ENCODE data around the gene MEMO1. TPM values are rescaled to one million over a fixed set of nuclear protein-coding genes. Genes with fewer than 3 reads are reported as not detected.

MEMO1 gene
- total and polyA plus RNA-seq, 2 donors (not counting 1 experiment from before 2014, with no cell fraction given) = 44.8 to 65.8 TPM

DNA sequence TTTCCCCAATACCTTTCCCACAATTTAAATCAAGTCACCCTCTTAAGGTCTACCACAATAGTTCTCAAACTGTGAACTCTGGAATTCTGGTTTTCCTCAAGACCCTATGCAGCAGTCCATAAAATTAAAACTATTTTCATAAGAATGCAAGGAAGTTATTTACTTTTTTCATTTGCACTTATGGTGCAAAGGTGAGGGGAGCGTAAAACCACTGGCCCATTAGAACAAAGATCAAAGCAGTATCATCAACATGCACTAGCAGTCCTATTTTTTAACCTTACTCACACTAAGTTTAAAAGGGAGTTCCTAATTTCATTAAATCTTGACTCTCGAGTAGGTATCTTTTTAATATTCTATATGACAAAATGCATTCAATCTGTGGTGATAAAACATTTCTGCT, 85.3 kb downstream of the MEMO1 start:
- Histone ChIP-seq H3K36me3 (replicated peaks in 1 of 2; ENCODE audit: control extremely low read depth in 1 of 2, control insufficient read depth in 1 of 2, extremely low read depth in 1 of 2, insufficient read depth in 2 of 2, low read length in 1 of 2) (peaks cover 0 to 9% of the 10 kb centered on the region in 2 experiments), H2AFZ (ENCODE audit: insufficient read depth, low read depth, low read length, poor library complexity, severe bottlenecking) (no peak overlapping the region), H3K27me3 (replicated peaks in 1 of 4; ENCODE audit: control extremely low read depth in 1 of 4, control insufficient read depth in 3 of 4, insufficient read depth in 4 of 4, low read length in 3 of 4) (no peaks in the 10 kb centered on the region), H4K20me1 (ENCODE audit: control insufficient read depth, insufficient read depth, low read length, poor library complexity, severe bottlenecking) (no peaks in the 10 kb centered on the region), H3K27ac (ENCODE audit: low read length in 2 of 2) (no peak overlapping the region), H3K4me2 (replicated peaks; ENCODE audit: low read depth, low read length, poor library complexity, severe bottlenecking) (no peak overlapping the region), H3K9ac (ENCODE audit: low read length) (no peak overlapping the region), H3K9me3 (ENCODE audit: control extremely low read depth in 1 of 3, control insufficient read depth in 2 of 3, insufficient read depth in 1 of 3, low read length in 2 of 3) (no peaks in the 10 kb centered on the region), H3K4me3 (ENCODE audit: control extremely low read depth in 1 of 5, extremely low read depth in 1 of 5, insufficient read depth in 1 of 5, low read depth in 2 of 5, low read length in 4 of 5) (no peak overlapping the region), H3K4me1 (ENCODE audit: control insufficient read depth in 2 of 2, insufficient read depth in 2 of 2, low read length in 2 of 2) (no peaks in the 10 kb centered on the region), H3K79me2 (ENCODE audit: control insufficient read depth, insufficient read depth, low read length) (peaks cover 2% of the 10 kb centered on the region)
- Mint-ChIP-seq H3K4me3 (no peak overlapping the region), H3K27ac (no peak overlapping the region), H3K27me3 (no peaks in the 10 kb centered on the region), H3K4me1 (peaks cover 8% of the 10 kb centered on the region), H3K9me3 (ENCODE audit: insufficient read depth) (no peaks in the 10 kb centered on the region)
- ATAC-seq (ENCODE audit: low read depth) (no peak), DNase-seq (no peak)
- CTCF ChIA-PET = no interaction called here
- WGBS (ENCODE audit: insufficient coverage) = no CpG with 5 or more reads among the region's 2 CpGs
- intact Hi-C loops (cut with micrococcal nuclease) = no loop called here
- POLR2A ChIA-PET = no interaction called here
- no peak for TF ChIP-seq EZH2 (IDR thresholded peaks at IDR 0.05; ENCODE audit: borderline replicate concordance, insufficient read depth, low read depth, low read length, poor library complexity, severe bottlenecking)
- TF ChIP-seq, protein P1, sequence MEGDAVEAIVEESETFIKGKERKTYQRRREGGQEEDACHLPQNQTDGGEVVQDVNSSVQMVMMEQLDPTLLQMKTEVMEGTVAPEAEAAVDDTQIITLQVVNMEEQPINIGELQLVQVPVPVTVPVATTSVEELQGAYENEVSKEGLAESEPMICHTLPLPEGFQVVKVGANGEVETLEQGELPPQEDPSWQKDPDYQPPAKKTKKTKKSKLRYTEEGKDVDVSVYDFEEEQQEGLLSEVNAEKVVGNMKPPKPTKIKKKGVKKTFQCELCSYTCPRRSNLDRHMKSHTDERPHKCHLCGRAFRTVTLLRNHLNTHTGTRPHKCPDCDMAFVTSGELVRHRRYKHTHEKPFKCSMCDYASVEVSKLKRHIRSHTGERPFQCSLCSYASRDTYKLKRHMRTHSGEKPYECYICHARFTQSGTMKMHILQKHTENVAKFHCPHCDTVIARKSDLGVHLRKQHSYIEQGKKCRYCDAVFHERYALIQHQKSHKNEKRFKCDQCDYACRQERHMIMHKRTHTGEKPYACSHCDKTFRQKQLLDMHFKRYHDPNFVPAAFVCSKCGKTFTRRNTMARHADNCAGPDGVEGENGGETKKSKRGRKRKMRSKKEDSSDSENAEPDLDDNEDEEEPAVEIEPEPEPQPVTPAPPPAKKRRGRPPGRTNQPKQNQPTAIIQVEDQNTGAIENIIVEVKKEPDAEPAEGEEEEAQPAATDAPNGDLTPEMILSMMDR (IDR thresholded peaks at IDR 0.05) = no peak

- Histone ChIP-seq H3K36me3 (replicated peaks in 1 of 2; ENCODE audit: control extremely low read depth in 1 of 2, control insufficient read depth in 1 of 2, extremely low read depth in 1 of 2, insufficient read depth in 2 of 2, low read length in 1 of 2) (peaks cover 2 to 16% of the 10 kb centered on the region in 2 experiments), H2AFZ (ENCODE audit: insufficient read depth, low read depth, low read length, poor library complexity, severe bottlenecking) (no peak overlapping the region), H3K4me1 (ENCODE audit: control insufficient read depth in 2 of 2, insufficient read depth in 2 of 2, low read length in 2 of 2) (no peaks in the 10 kb centered on the region), H3K4me3 (ENCODE audit: control extremely low read depth in 1 of 5, extremely low read depth in 1 of 5, insufficient read depth in 1 of 5, low read depth in 2 of 5, low read length in 4 of 5) (no peak overlapping the region), H3K9ac (ENCODE audit: low read length) (no peak overlapping the region), H4K20me1 (ENCODE audit: control insufficient read depth, insufficient read depth, low read length, poor library complexity, severe bottlenecking) (no peaks in the 10 kb centered on the region), H3K79me2 (ENCODE audit: control insufficient read depth, insufficient read depth, low read length) (peaks cover 2% of the 10 kb centered on the region), H3K27me3 (replicated peaks in 1 of 4; ENCODE audit: control extremely low read depth in 1 of 4, control insufficient read depth in 3 of 4, insufficient read depth in 4 of 4, low read length in 3 of 4) (no peaks in the 10 kb centered on the region), H3K27ac (ENCODE audit: low read length in 2 of 2) (no peak overlapping the region), H3K9me3 (ENCODE audit: control extremely low read depth in 1 of 3, control insufficient read depth in 2 of 3, insufficient read depth in 1 of 3, low read length in 2 of 3) (no peaks in the 10 kb centered on the region), H3K4me2 (replicated peaks; ENCODE audit: low read depth, low read length, poor library complexity, severe bottlenecking) (no peak overlapping the region)
- ChIA-PET CTCF (no interaction called here), POLR2A (no interaction called here)
- TF ChIP-seq, protein P1 (IDR thresholded peaks at IDR 0.05) = no peak
- intact Hi-C loops (cut with micrococcal nuclease) = no loop called here
- Mint-ChIP-seq H3K27ac (no peak overlapping the region), H3K9me3 (ENCODE audit: insufficient read depth) (no peaks in the 10 kb centered on the region), H3K27me3 (no peaks in the 10 kb centered on the region), H3K4me1 (peaks cover 8% of the 10 kb centered on the region), H3K4me3 (no peak overlapping the region)
- no peak for DNase-seq
- no peak for ATAC-seq (ENCODE audit: low read depth)
Measured at GRCh38 chr2:31923662-31924061, 87.1 kb downstream of the MEMO1 start.
